CD4-positive, alpha-beta T cell (primary cell): ENCODE measurements around the gene ABCC9. TPM values are rescaled to one million over a fixed set of nuclear protein-coding genes. Genes with fewer than 3 reads are reported as not detected.

Experiments
- ATAC-seq: fragments of 200-7000 bp; cut with Tn5 transposase; one replicate; pipeline ENCODE4 v1.10.0; 2022; ENCODE audit warnings: mild to moderate bottlenecking; ENCODE audit not compliant: poor library complexity
- CTCF ChIA-PET: fragments of 350-600 bp; sonication (Branson Sonifier 250); formaldehyde crosslinking; loops from one replicate; lab custom pipeline; 2021; ENCODE audit warnings: antibody characterized with exemption, inconsistent platforms; lab: Charles Lee
- POLR2A ChIA-PET: fragments of 350-600 bp; sonication (Branson Sonifier 250); formaldehyde crosslinking; loops from one replicate; lab custom pipeline; 2021; ENCODE audit warnings: antibody characterized with exemption, inconsistent platforms; lab: Charles Lee
- DNase-seq, 14 experiments: peaks; one replicate each; pipeline ENCODE4 v3.0.0-alpha.2; 2013 to 2020; ENCODE audit warnings: mixed read lengths in 2 of 14
- H3K27ac ChIP-seq, 2 donors: one replicate each; pipeline versions ENCODE4 v1.5.1 to v1.7.0; 2013; ENCODE audit warnings: low read length in 2 of 2, low read depth in 1 of 2, mild to moderate bottlenecking in 1 of 2
- H3K27me3 ChIP-seq, 2 experiments: 1 replicate in 1 of 2; 2 replicates in 1 of 2; pipeline versions ENCODE4 v1.6.1 to v1.7.0; 2013; ENCODE audit warnings: low read length in 2 of 2, control low read depth in 1 of 2, mild to moderate bottlenecking in 1 of 2, moderate library complexity in 1 of 2; ENCODE audit not compliant: insufficient read depth in 2 of 2, control insufficient read depth in 1 of 2
- H3K36me3 ChIP-seq: one replicate; pipeline ENCODE4 v1.6.1; 2013; ENCODE audit warnings: low read length, control low read depth; ENCODE audit not compliant: insufficient read depth
- H3K4me1 ChIP-seq: one replicate; pipeline ENCODE4 v1.6.1; 2013; ENCODE audit warnings: low read length, control low read depth; ENCODE audit not compliant: insufficient read depth
- H3K4me3 ChIP-seq: one replicate; pipeline ENCODE4 v1.5.1; 2013; ENCODE audit warnings: mild to moderate bottlenecking, low read length, moderate library complexity
- H3K9me3 ChIP-seq, 2 experiments: 1 replicate in 1 of 2; 2 replicates in 1 of 2; pipeline versions ENCODE4 v1.6.1 to v1.7.0; 2013; ENCODE audit warnings: low read length in 2 of 2, mild to moderate bottlenecking in 2 of 2, control low read depth in 1 of 2, moderate library complexity in 1 of 2; ENCODE audit not compliant: control insufficient read depth in 1 of 2, insufficient read depth in 1 of 2
- H3K27ac Mint-ChIP-seq: one replicate; pipeline ENCODE4 v1.8.0; 2020; ENCODE audit warnings: mixed read lengths
- H3K27me3 Mint-ChIP-seq: one replicate; pipeline ENCODE4 v1.8.0; 2021; ENCODE audit warnings: mixed read lengths
- H3K36me3 Mint-ChIP-seq: one replicate; pipeline ENCODE4 v1.8.0; 2021; ENCODE audit warnings: low read depth, mixed read lengths
- H3K4me1 Mint-ChIP-seq: one replicate; pipeline ENCODE4 v1.8.0; 2021; ENCODE audit warnings: low read depth, mixed read lengths
- H3K4me3 Mint-ChIP-seq: one replicate; pipeline ENCODE4 v1.8.0; 2020; ENCODE audit warnings: mild to moderate bottlenecking, mixed read lengths
- H3K9me3 Mint-ChIP-seq: one replicate; pipeline ENCODE4 v1.8.0; 2020; ENCODE audit warnings: mixed read lengths
- intact Hi-C, 2 experiments: fragments of 100-400 bp; cut with DNase I in 1 of 2; cut with micrococcal nuclease in 1 of 2; formaldehyde crosslinking; loops; one replicate each; pipeline versions ENCODE4 v1.15.1 to v1.9.0; 2023 to 2025; cut with DNase I, micrococcal nuclease
- total RNA-seq, 174 experiments: library from RNA in 2 of 174; stranded (reverse) in 2 of 174; gene quantifications; one replicate each; pipeline ENCODE4 v1.2.3 and lab custom pipeline; 2021 to 2026
- TF ChIP-seq, protein P1 (sequence below): fragments of 200-600 bp; IDR thresholded peaks from one replicate; pipeline ENCODE4 v1.8.0; 2022; ENCODE audit warnings: antibody characterized with exemption, mild to moderate bottlenecking

Gene ABCC9
- total RNA-seq, 2 experiments from 2014 or later: not detected

DNA sequence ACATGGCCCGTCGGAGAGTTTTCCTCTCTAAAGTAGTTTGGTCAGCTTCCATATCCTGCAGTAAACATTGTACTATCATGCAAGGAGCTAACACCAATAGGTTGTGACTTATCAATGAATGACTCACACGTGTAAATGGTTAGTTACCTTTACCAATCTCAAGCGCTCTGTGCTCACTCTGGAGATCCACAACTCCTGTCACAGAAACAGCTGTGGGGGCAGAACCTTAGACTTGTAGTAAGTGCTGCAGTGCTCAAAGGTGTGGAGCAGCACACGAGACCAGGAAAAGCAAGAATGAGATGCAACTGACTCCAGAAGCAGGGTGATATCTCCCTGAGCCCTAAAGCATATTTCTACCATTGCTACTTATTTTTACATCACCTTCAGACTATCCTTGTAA lies 93.0 kb downstream of the ABCC9 start:
- H3K36me3 ChIP-seq: no peaks in the 10 kb centered on the region
- H3K9me3 ChIP-seq: no peaks in the 10 kb centered on the region
- TF ChIP-seq, protein P1, sequence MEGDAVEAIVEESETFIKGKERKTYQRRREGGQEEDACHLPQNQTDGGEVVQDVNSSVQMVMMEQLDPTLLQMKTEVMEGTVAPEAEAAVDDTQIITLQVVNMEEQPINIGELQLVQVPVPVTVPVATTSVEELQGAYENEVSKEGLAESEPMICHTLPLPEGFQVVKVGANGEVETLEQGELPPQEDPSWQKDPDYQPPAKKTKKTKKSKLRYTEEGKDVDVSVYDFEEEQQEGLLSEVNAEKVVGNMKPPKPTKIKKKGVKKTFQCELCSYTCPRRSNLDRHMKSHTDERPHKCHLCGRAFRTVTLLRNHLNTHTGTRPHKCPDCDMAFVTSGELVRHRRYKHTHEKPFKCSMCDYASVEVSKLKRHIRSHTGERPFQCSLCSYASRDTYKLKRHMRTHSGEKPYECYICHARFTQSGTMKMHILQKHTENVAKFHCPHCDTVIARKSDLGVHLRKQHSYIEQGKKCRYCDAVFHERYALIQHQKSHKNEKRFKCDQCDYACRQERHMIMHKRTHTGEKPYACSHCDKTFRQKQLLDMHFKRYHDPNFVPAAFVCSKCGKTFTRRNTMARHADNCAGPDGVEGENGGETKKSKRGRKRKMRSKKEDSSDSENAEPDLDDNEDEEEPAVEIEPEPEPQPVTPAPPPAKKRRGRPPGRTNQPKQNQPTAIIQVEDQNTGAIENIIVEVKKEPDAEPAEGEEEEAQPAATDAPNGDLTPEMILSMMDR: no peak
- peaks cover 18% of the 10 kb centered on the region for H3K27me3 Mint-ChIP-seq
- no peaks in the 10 kb centered on the region for H3K27me3 ChIP-seq
- no peaks in the 10 kb centered on the region for H3K9me3 Mint-ChIP-seq
- no peak for DNase-seq
- H3K27ac ChIP-seq: no peak overlapping the region
- no peak for ATAC-seq
- no peak overlapping the region for H3K27ac Mint-ChIP-seq
- CTCF ChIA-PET: no interaction called here
- POLR2A ChIA-PET: no interaction called here
- H3K4me1 Mint-ChIP-seq: no peaks in the 10 kb centered on the region
- no peak overlapping the region for H3K4me3 ChIP-seq
- H3K36me3 Mint-ChIP-seq: no peaks in the 10 kb centered on the region
- no peak overlapping the region for H3K4me3 Mint-ChIP-seq
- no peaks in the 10 kb centered on the region for H3K4me1 ChIP-seq
- intact Hi-C loops: no loop called here

DNA sequence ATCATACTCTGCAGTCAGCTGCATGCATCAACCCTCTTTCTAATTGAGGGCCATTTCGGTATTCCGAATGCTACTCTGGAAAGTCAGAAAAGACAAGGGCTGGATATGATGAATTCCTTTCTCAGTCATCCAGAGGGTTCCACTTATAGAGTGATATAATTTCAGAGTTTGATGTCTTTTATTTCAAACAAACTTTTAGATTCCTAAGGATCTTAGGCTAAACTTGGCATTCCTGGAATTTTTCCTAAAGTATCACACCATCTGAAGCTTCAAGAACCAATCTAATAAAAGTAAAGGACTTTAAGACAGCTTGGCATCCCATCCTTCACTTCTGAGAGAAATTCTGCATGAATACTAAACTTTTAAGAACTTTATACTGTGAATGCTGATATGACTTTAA lies 97.4 kb downstream of the ABCC9 start:
- Histone ChIP-seq H3K4me1 (no peaks in the 10 kb centered on the region), H3K27me3 (peaks cover 0 to 5% of the 10 kb centered on the region in 2 experiments), H3K4me3 (no peak overlapping the region), H3K36me3 (no peaks in the 10 kb centered on the region), H3K27ac (no peak overlapping the region), H3K9me3 (no peaks in the 10 kb centered on the region)
- Mint-ChIP-seq H3K4me1 (no peaks in the 10 kb centered on the region), H3K4me3 (no peak overlapping the region), H3K9me3 (no peaks in the 10 kb centered on the region), H3K27me3 (peaks cover 15% of the 10 kb centered on the region), H3K27ac (no peak overlapping the region), H3K36me3 (no peaks in the 10 kb centered on the region)
- DNase-seq: no peak
- POLR2A ChIA-PET: no interaction called here
- ATAC-seq: no peak
- intact Hi-C loops: no loop called here
- TF ChIP-seq, protein P1: no peak
- CTCF ChIA-PET: no interaction called here

- no peaks in the 10 kb centered on the region for H3K4me1 ChIP-seq
- intact Hi-C loops: no loop called here
- H3K27me3 ChIP-seq: peaks cover 3 to 5% of the 10 kb centered on the region in 2 experiments
- no peaks in the 10 kb centered on the region for H3K4me1 Mint-ChIP-seq
- H3K36me3 Mint-ChIP-seq: no peaks in the 10 kb centered on the region
- ChIA-PET CTCF (no interaction called here), POLR2A (no interaction called here)
- ATAC-seq (no peak), DNase-seq (no peak)
- TF ChIP-seq, protein P1: no peak
- no peaks in the 10 kb centered on the region for H3K9me3 Mint-ChIP-seq
- no peak overlapping the region for H3K27ac ChIP-seq
- no peaks in the 10 kb centered on the region for H3K9me3 ChIP-seq
- H3K27ac Mint-ChIP-seq: no peak overlapping the region
- H3K36me3 ChIP-seq: no peaks in the 10 kb centered on the region
- H3K4me3 ChIP-seq: no peak overlapping the region
- H3K4me3 Mint-ChIP-seq: no peak overlapping the region
- H3K27me3 Mint-ChIP-seq: peaks cover 15% of the 10 kb centered on the region
Measured at GRCh38 chr12:21839776-21840175, 101.5 kb downstream of the ABCC9 start.
